Ishikawa (cell line): ENCODE data around the gene PLXNB3.

ENCODE experiments used
- CEBPB ChIP-seq: IDR thresholded peaks from 2 replicates; pipeline ENCODE4 v1.6.1; 2012
- CREB1 ChIP-seq: IDR thresholded peaks from 2 replicates; pipeline ENCODE4 v1.6.1; 2012; ENCODE audit warnings: low read depth
- EP300 ChIP-seq: IDR thresholded peaks from 2 replicates; pipeline ENCODE4 v1.6.1; 2012; ENCODE audit warnings: borderline replicate concordance
- FOXM1 ChIP-seq: IDR thresholded peaks from 2 replicates; pipeline ENCODE4 v1.6.1; 2012; ENCODE audit warnings: low read depth, borderline replicate concordance
- MAX ChIP-seq: IDR thresholded peaks from 2 replicates; pipeline ENCODE4 v1.6.1; 2012
- RAD21 ChIP-seq: IDR thresholded peaks from 2 replicates; pipeline ENCODE4 v1.6.1; 2012; ENCODE audit warnings: low read depth
- TEAD4 ChIP-seq: IDR thresholded peaks from 2 replicates; pipeline ENCODE4 v1.6.1; 2012

GRCh38 chrX:153736071-153736820 lies 27.8 kb upstream of the PLXNB3 start:
- TF ChIP-seq RAD21 (no peak), FOXM1 (no peak), EP300 (no peak), CEBPB (no peak), CREB1 (no peak), TEAD4 (no peak), MAX (no peak)
